Prostate gland (tissue), 2 donors: Measurements from ENCODE around the gene PASK. TPM values are rescaled to one million over a fixed set of nuclear protein-coding genes. Genes with fewer than 3 reads are reported as not detected.

Experiments
- DNase-seq: peaks from one replicate; pipeline ENCODE4 v3.0.0-alpha.2; 2019; ENCODE audit warnings: low spot score
- H3K27ac ChIP-seq, 2 donors: fragments of 200-600 bp; sonication (generic); 2 replicates each; pipeline ENCODE4 v1.5.1; 2017 to 2019
- H3K27me3 ChIP-seq: fragments of 200-600 bp; sonication (generic); replicated peaks from 2 replicates; pipeline ENCODE4 v1.5.1; 2019; ENCODE audit not compliant: insufficient read depth
- H3K36me3 ChIP-seq, 2 donors: fragments of 200-600 bp; sonication (generic); 1 replicate in 1 of 2; 2 replicates in 1 of 2; pipeline versions ENCODE4 v1.5.1 to v1.8.1; 2017 to 2019
- H3K4me1 ChIP-seq: fragments of 200-600 bp; sonication (generic); replicated peaks from 2 replicates; pipeline ENCODE4 v1.5.1; 2019
- H3K4me3 ChIP-seq, 2 donors: fragments of 200-600 bp; sonication (generic); 2 replicates each; pipeline ENCODE4 v1.5.1; 2017 to 2019
- H3K9me3 ChIP-seq: fragments of 200-600 bp; sonication (generic); 2 replicates; pipeline ENCODE4 v1.5.1; 2017
- CTCF ChIP-seq, 4 experiments: fragments of 200-600 bp in 2 of 4; fragments of 450-650 bp in 2 of 4; sonication (generic) in 2 of 4; IDR thresholded peaks; 1 replicate in 3 of 4; 2 replicates in 1 of 4; pipeline ENCODE4 v1.5.1; 2016 to 2019; ENCODE audit warnings: antibody characterized with exemption in 4 of 4, mild to moderate bottlenecking in 2 of 4, moderate library complexity in 2 of 4
- POLR2A ChIP-seq: fragments of 450-650 bp; IDR thresholded peaks from one replicate; pipeline ENCODE4 v1.6.1; 2016; ENCODE audit warnings: antibody characterized with exemption, mild to moderate bottlenecking
- POLR2AphosphoS5 ChIP-seq: sonication (generic); formaldehyde crosslinking; IDR thresholded peaks from one replicate; pipeline ENCODE4 v1.6.1; 2017; ENCODE audit warnings: antibody characterized with exemption
- WGBS: methylation state at CpG from one replicate; pipeline ENCODE4 v1.1.5; 2018; 5-methylcytosine and 5-hydroxymethylcytosine counted together
- intact Hi-C: fragments of 100-400 bp; cut with DNase I; formaldehyde crosslinking; loops from one replicate; pipeline ENCODE4 v1.14.2; 2022
- total RNA-seq, 2 donors: library from RNA; depleted of rRNA; stranded (reverse); fragments of >200 nt; gene quantifications; one replicate each; pipeline ENCODE4 v1.1.0, GENCODE V29; 2016

PASK gene
- total RNA-seq, 2 donors from 2014 or later, result 49.2 to 200 TPM

- intact Hi-C loops, result no loop called here
- Histone ChIP-seq H3K9me3 (no peaks in the 10 kb centered on the region), H3K4me1 (peaks cover 8% of the 10 kb centered on the region), H3K27me3 (no peaks in the 10 kb centered on the region), H3K4me3 (no peak overlapping the region), H3K36me3 (peaks cover 0 to 6% of the 10 kb centered on the region in 2 donors), H3K27ac (no peak overlapping the region)
- TF ChIP-seq POLR2AphosphoS5, result no peak
- no peak for TF ChIP-seq POLR2A
- TF ChIP-seq CTCF (IDR thresholded peaks at IDR 0.05), result no peak
- 95% methylated on average over 29 of the region's 29 CpGs for WGBS
- no peak for DNase-seq
These were observed 61.6 kb downstream of the PASK start for GRCh38 chr2:241087420-241088268.

GRCh38 chr2:241084856-241085444 lies 64.3 kb downstream of the PASK start:
- Histone ChIP-seq H3K4me1 (no peaks in the 10 kb centered on the region), H3K27me3 (no peaks in the 10 kb centered on the region), H3K9me3 (no peaks in the 10 kb centered on the region), H3K27ac (no peak overlapping the region), H3K36me3 (peaks cover 0 to 6% of the 10 kb centered on the region in 2 donors), H3K4me3 (no peak overlapping the region)
- DNase-seq, result no peak
- intact Hi-C loops, result no loop called here
- 96% methylated on average over 4 of the region's 4 CpGs for WGBS
- no peak for TF ChIP-seq POLR2A
- no peak for TF ChIP-seq CTCF (IDR thresholded peaks at IDR 0.05)
- TF ChIP-seq POLR2AphosphoS5, result no peak

- Histone ChIP-seq H3K36me3 (no peaks in the 10 kb centered on the region), H3K9me3 (no peaks in the 10 kb centered on the region), H3K4me1 (no peaks in the 10 kb centered on the region), H3K27ac (peak overlapping the region in 1 of 2 donors; percentile 9), H3K27me3 (no peaks in the 10 kb centered on the region), H3K4me3 (no peak overlapping the region)
- no peak for DNase-seq
- intact Hi-C loops, result no loop called here
- TF ChIP-seq CTCF (IDR thresholded peaks at IDR 0.05) (no peak), POLR2AphosphoS5 (no peak), POLR2A (no peak)
- 75% methylated on average over 5 of the region's 5 CpGs for WGBS
These were observed 66.2 kb downstream of the PASK start for GRCh38 chr2:241083091-241083415.

- Histone ChIP-seq H3K27me3 (no peaks in the 10 kb centered on the region), H3K36me3 (no peaks in the 10 kb centered on the region), H3K9me3 (no peaks in the 10 kb centered on the region), H3K4me1 (no peaks in the 10 kb centered on the region), H3K4me3 (no peak overlapping the region), H3K27ac (peak overlapping the region in 1 of 2 donors; percentile 61)
- no peak for TF ChIP-seq POLR2A
- no peak for TF ChIP-seq CTCF (IDR thresholded peaks at IDR 0.05)
- no peak for DNase-seq
- intact Hi-C loops, result no loop called here
- WGBS, result 81% methylated on average over 14 of the region's 14 CpGs
These were observed 66.8 kb downstream of the PASK start for GRCh38 chr2:241082341-241083090.
